NT2/D1 (cell line): ENCODE measurements around the gene CYSTM1.
"Not testable (repeated sequence)": the region's sequence is repeated elsewhere in the genome, so short reads cannot be mapped to it uniquely, and the experiment has no call there.

Experiments
- DNase-seq: peaks from one replicate; pipeline ENCODE4 v3.0.0-alpha.2; 2011; ENCODE audit warnings: low read depth, low spot score
- H3K27me3 ChIP-seq: 2 replicates; pipeline ENCODE4 v1.6.0; 2011; ENCODE audit warnings: mild to moderate bottlenecking; ENCODE audit not compliant: insufficient read length, insufficient read depth
- H3K36me3 ChIP-seq: 2 replicates; pipeline ENCODE4 v1.6.1; 2011; ENCODE audit warnings: mild to moderate bottlenecking, low read length, mixed read lengths; ENCODE audit not compliant: insufficient read depth, insufficient read length
- H3K4me1 ChIP-seq: 2 replicates; pipeline ENCODE4 v1.5.1; 2011; ENCODE audit not compliant: insufficient read depth, insufficient read length
- H3K4me3 ChIP-seq: 2 replicates; pipeline ENCODE4 v1.5.1; 2011; ENCODE audit warnings: low read depth; ENCODE audit not compliant: insufficient read length
- H3K9ac ChIP-seq: 2 replicates; pipeline ENCODE4 v1.6.0; 2011; ENCODE audit warnings: low read depth; ENCODE audit not compliant: insufficient read length
- H3K9me3 ChIP-seq: 2 replicates; pipeline ENCODE4 v1.5.1; 2011; ENCODE audit warnings: mild to moderate bottlenecking, low read length; ENCODE audit not compliant: insufficient read depth
- SUZ12 ChIP-seq: IDR thresholded peaks from 2 replicates; pipeline ENCODE4 v1.6.1; 2011; ENCODE audit not compliant: insufficient read length, insufficient read depth; ENCODE audit errors: extremely low read depth
- YY1 ChIP-seq: IDR thresholded peaks from 2 replicates; pipeline ENCODE4 v1.6.1; 2011; ENCODE audit not compliant: insufficient read length, insufficient read depth
- ZNF274 ChIP-seq: IDR thresholded peaks from 2 replicates; pipeline ENCODE4 v1.6.1; 2011; ENCODE audit warnings: mild to moderate bottlenecking, low read depth, low read length

CYSTM1 gene

DNA sequence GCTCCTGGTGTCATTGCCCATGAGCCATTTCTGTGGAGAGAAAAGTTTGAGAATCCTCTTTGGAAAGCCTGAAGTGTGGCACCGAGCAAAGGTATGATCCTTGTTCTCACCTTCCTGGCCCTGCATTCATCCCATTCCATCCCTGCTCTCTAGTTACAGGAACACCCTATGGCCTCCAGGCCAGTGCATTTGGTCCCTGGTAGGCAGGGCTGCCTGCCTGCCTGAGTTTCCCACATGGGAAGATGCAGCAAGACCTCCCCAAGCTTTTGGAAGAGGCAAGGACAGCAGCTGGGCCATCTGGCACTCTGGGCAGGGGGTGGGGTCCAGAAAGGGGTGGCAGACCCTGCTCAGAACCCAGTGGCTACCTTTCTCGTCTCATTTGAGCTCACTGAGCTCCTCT is 24.8 kb upstream of the CYSTM1 start:
- no peak for TF ChIP-seq YY1
- H3K4me1 ChIP-seq, result peaks cover 8% of the 10 kb centered on the region
- H3K9me3 ChIP-seq, result no peaks in the 10 kb centered on the region
- no peak overlapping the region for H3K4me3 ChIP-seq
- peaks cover 34% of the 10 kb centered on the region for H3K27me3 ChIP-seq
- no peak overlapping the region for H3K9ac ChIP-seq
- no peak for DNase-seq
- no peaks in the 10 kb centered on the region for H3K36me3 ChIP-seq

- H3K27me3 ChIP-seq, result peaks cover 22% of the 10 kb centered on the region
Observed at GRCh38 chr5:140151144-140152021, 23.6 kb upstream of the CYSTM1 start.

GRCh38 chr5:140152022-140152999 is 22.7 kb upstream of the CYSTM1 start:
- Histone ChIP-seq H3K9ac (no peak overlapping the region), H3K36me3 (no peaks in the 10 kb centered on the region), H3K27me3 (peaks cover 13% of the 10 kb centered on the region), H3K4me1 (peaks cover 4% of the 10 kb centered on the region), H3K9me3 (no peaks in the 10 kb centered on the region), H3K4me3 (no peak overlapping the region)
- no peak for DNase-seq
- TF ChIP-seq SUZ12 (no peak), YY1 (no peak), ZNF274 (no peak)

More at GRCh38 chr5:140151144-140152021, 23.6 kb upstream of the CYSTM1 start:
- no peaks in the 10 kb centered on the region for H3K36me3 ChIP-seq
- no peak for TF ChIP-seq YY1
- no peak for TF ChIP-seq SUZ12
- TF ChIP-seq ZNF274, result no peak
- no peak overlapping the region for H3K9ac ChIP-seq
- DNase-seq, result no peak
- H3K9me3 ChIP-seq, result no peaks in the 10 kb centered on the region
- H3K4me1 ChIP-seq, result peaks cover 4% of the 10 kb centered on the region
- H3K4me3 ChIP-seq, result no peak overlapping the region

DNA sequence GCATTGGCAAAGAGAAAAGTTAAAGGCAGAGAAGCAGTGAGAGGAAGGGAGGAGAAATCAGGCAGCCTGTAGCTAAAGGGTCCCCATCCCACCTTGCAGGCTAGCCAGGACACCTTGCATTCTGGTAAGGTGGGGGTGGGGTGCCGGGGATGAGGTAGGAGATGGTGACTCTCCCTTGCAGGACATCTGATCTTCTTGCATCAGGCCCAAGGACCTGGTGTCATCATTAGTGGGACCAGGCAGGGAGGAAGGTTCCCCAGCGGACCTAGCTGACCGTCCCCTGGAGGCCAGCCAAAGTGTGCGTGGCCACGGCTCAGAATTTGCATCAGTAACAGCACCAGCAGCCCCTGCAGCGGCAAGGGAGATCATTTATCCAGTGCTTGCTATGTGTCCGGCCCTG is 21.7 kb upstream of the CYSTM1 start:
- Histone ChIP-seq H3K27me3 (peaks cover 4% of the 10 kb centered on the region), H3K4me1 (peaks cover 4% of the 10 kb centered on the region), H3K9me3 (no peaks in the 10 kb centered on the region), H3K4me3 (no peak overlapping the region), H3K36me3 (no peaks in the 10 kb centered on the region), H3K9ac (no peak overlapping the region)
- no peak for TF ChIP-seq ZNF274
- TF ChIP-seq YY1, result no peak
- no peak for TF ChIP-seq SUZ12
- DNase-seq, result no peak

DNA sequence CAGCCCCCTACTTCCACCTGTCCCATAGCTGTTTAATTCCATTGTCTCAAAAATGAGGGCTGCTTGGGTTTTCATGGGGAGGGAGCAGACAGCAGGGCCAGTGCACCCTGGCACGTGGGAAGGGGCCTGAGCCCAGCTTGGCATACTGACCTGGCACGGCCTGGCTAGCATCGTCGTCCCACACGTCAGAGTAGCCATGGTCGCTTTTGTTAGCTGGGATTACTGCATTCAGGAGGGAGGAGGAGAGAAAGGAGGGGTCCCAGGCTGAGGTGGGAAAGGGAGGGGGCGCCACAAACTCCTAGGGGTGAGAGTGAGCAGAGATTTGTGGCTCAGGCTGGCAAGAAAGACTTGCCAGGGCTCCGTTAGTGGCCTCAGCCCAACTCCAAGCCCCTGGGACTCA is 21.1 kb upstream of the CYSTM1 start:
- Histone ChIP-seq H3K4me1 (peaks cover 4% of the 10 kb centered on the region), H3K9ac (no peak overlapping the region), H3K4me3 (no peak overlapping the region), H3K27me3 (no peaks in the 10 kb centered on the region), H3K36me3 (no peaks in the 10 kb centered on the region), H3K9me3 (no peaks in the 10 kb centered on the region)
- DNase-seq, result no peak
- TF ChIP-seq YY1 (no peak), ZNF274 (no peak), SUZ12 (no peak)

DNA sequence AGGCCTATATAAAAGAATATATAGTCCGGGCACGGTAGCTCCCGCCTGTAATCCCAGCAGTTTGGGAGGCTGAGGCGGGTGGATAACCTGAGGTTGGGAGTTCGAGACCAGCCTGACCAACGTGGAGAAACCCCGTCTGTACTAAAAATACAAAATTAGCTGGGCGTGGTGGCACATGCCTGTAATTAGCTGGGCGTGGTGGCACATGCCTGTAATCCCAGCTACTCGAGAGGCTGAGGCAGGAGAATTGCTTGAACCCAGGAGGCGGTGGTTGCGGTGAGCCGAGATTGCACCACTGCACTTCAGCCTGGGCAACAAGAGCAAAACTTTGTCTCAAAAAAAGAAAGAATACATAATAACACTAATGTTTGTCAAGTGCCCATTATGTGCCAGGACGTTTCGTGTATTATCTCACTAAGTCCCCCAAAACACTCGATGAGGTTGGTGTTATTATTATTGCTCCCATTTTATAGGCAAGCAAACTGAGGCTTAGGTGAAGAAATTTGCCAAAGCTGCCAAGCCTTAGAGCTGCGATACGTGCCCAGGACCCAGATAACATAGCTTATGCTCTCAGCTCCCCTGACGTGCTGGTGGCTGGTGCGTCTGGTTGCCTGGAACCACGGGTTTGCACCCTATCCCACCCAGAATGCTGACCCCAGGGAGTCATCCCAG is 20.1 kb upstream of the CYSTM1 start:
- not testable (repeated sequence) for H3K36me3 ChIP-seq, H3K27me3 ChIP-seq, H3K4me1 ChIP-seq, DNase-seq, H3K9ac ChIP-seq, H3K9me3 ChIP-seq, H3K4me3 ChIP-seq
